NCI-H82 treated with DMSO at 0.1 percent for 48 hours (cell line): ENCODE measurements around the gene EFR3B.

Source experiments
- DNase-seq: peaks from one replicate; lab custom pipeline; 2025; ENCODE audit not compliant: unreplicated experiment; lab: John Stamatoyannopoulos, UW

Gene EFR3B

DNA sequence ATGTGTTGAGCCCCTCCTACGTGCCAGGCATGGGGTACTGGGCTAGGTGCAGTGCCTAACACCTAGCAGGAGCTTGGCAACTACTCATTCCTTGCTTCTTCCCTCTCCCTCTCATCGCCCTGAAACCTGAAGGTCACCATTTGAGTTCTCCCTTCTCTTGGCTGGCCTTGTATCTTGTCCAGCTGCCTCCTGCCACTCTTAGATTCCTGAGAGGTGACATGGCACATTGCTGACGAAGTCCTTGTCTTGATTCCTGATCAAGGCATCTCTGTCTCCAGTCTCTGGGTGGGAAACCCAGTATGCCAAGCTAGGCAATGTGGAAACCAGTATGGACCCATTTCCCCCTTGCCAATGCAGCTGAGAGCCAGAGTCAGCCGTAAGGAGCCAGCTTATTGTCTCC is 9.0 kb upstream of the EFR3B start:
- DNase-seq = no peak

DNA sequence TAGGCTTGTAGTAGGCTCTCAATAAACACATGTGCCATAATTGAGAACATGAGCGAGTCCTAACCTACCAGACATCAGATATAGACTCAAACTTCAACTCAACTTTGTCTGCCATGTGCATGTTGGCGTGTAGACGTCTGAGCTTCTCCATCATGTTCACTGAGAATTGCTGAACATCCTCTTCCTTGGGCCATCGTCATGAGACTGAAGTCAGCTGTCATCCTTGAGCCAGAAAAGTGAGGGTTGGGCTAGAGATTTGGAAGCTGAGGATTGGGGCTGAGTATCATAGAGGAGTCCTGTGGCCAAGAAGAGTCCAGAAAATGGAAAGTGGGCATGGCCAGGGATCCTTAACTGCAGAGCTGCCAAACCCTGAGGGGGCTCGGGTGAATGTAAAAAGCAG is 7.8 kb upstream of the EFR3B start:
- DNase-seq = no peak

- DNase-seq = no peak
These were observed 6.2 kb upstream of the EFR3B start for GRCh38 chr2:25035537-25036220.

DNA sequence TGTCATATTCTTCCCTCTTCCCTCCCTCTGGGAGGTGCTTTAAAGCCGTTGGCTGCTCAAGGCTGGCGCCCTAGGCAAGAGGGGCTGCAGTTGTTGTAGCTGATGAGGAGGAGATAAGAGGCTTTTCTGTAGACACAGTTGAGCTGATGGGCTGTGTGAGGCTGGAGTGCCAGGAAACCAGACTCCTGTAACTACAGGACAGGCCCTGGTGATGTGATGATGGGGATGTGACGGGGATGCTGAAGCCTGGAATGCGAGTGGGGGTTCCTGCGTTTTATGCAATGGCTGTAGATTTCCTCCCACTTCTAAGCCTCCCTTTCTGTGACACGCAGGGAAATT is 5.7 kb upstream of the EFR3B start:
- DNase-seq = no peak

DNA sequence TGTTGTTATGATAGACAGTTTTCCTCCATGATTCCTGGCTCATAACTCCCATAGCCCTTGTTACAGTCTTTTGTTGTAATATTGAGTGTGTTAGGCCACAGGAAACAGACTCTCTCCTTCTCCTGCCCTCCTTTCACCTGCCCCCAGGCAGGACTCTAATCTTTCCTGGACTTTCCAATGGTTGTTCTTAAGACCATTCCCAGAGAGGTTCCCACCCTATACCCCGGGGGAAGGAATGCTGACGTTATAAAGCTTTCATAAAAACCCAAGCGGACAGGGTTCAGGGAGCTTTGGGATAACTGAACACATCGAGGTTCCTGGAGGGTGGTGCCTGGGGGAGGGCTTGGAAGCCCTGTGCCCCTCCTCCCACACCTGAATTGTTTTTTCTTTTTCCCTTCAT is 2.8 kb upstream of the EFR3B start:
- no peak for DNase-seq

- no peak for DNase-seq
These were observed 459 bp upstream of the EFR3B start for GRCh38 chr2:25041307-25041927.

DNA sequence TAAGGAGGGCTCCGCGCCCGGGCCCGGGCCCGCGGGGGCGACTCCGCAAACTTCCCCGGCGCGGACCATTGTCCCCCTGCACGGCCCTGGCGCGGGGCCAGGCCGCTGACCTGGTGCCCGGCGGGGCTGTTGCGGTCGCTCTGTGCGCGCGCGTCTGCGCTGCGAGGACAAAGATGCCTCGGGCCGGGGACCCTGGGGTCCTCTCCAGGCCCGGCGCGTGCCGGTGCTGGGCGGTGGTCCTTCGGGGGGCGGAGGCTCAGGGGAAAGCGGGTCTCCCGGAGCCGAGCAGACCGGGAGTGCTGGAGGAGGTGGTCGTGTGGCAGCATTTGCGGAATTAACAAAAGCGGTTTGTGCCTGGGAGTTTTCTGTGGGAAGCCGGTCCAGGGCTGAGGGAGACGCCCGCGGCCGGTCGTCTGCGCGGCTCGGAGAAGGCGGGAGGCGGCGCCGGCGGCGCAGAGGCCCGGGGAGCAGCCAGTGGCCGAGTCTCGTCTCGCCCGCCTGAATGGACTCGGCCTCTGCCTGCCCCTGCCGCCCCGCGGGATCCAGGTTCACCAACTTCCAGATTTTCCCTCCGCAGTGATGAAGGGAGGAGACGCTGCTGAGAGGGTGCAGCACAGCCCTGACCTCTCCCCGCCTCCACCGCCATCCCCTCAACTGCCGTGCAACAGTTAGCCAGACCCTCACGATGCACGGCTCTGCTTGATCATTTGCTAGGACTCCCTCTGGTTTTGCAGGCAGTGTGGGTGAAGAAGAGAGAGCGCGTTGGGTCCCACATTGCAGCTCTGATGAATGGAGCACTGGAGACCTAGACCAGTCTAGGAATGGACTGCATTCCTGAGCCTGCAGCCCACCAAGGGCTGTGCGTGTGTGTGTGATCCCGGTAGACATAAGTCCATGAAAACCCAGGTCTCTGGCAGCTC is 705 bp downstream of the EFR3B start:
- DNase-seq = peak; percentile 2

GRCh38 chr2:25043241-25043867 is 1.5 kb downstream of the EFR3B start:
- no peak for DNase-seq

DNA sequence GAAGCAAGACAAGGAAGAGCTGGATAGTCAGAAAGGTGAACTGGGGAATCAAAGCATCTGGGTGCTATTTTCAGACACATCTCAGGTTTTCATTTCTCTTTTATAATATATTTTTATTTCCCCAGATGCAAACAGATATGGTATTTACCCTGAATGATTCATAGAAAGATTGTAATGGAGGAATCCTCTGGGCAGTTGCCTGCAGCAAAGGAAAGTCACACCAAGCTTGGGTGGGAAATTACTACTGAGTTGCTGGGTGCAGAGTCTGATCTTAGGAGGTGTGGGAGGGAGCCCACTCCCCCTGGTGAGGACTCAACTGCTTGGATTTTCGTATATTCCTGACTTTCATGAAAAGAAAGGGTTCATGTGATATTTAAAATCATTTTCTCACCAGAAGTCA is 2.1 kb downstream of the EFR3B start:
- no peak for DNase-seq

- no peak for DNase-seq
These were observed 3.1 kb downstream of the EFR3B start for GRCh38 chr2:25044990-25045389.

- no peak for DNase-seq
These were observed 7.5 kb downstream of the EFR3B start for GRCh38 chr2:25049422-25049821.

- DNase-seq = no peak
These were observed 8.3 kb downstream of the EFR3B start for GRCh38 chr2:25050128-25050527.

- no peak for DNase-seq
These were observed 11.2 kb downstream of the EFR3B start for GRCh38 chr2:25053041-25053440.

GRCh38 chr2:25054720-25055119 is 12.8 kb downstream of the EFR3B start:
- DNase-seq = no peak

- DNase-seq = no peak
These were observed 13.6 kb downstream of the EFR3B start for GRCh38 chr2:25055376-25055920.

- DNase-seq = no peak
These were observed 14.4 kb downstream of the EFR3B start for GRCh38 chr2:25056098-25056821.

GRCh38 chr2:25062511-25062917 is 20.6 kb downstream of the EFR3B start:
- DNase-seq = no peak

GRCh38 chr2:25063876-25064660 is 22.2 kb downstream of the EFR3B start:
- no peak for DNase-seq

- DNase-seq = no peak
These were observed 23.9 kb downstream of the EFR3B start for GRCh38 chr2:25065768-25066167.

DNA sequence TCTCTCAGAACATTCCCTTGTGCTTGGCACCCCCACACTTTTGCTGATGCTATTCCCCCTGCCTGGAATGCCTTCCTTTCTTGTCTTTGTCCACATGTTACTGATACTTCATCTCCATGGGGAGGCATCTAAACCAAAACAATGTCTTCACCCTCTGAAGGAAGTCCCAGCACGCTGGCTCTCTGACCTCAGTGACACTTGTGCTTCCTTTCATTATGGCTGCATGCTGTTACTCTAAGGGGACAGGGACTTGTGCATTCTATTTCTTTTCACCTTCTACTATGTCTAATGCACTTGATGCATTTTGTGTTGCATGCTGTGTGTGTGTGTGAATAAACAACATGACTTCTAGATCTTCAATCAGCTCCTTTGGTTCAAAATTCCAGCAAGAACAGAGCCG is 24.6 kb downstream of the EFR3B start:
- no peak for DNase-seq
